ENCODE measurements around the gene CCDC34.

CCDC34 gene

GRCh38 chr11:27291302-27291889, 71.6 kb downstream of the CCDC34 start:
- DNase-seq (ENCODE audit: low read depth, low spot score): peak; percentile 30

GRCh38 chr11:27290261-27291050, 72.6 kb downstream of the CCDC34 start:
- no peak for DNase-seq (ENCODE audit: low read depth, low spot score)

Measured in ELF-1 (cell line).